Activated CD8-positive, alpha-beta memory T cell treated with anti-CD3 and anti-CD28 coated beads, Interleukin-2, amount 50 U/mL, for 24 hours (primary cell): ENCODE results near the gene CCDC157.

ENCODE experiments used
- DNase-seq: peaks from one replicate; pipeline ENCODE4 v3.0.0-alpha.2; 2020; ENCODE audit errors: extremely low read depth

Gene CCDC157

DNA sequence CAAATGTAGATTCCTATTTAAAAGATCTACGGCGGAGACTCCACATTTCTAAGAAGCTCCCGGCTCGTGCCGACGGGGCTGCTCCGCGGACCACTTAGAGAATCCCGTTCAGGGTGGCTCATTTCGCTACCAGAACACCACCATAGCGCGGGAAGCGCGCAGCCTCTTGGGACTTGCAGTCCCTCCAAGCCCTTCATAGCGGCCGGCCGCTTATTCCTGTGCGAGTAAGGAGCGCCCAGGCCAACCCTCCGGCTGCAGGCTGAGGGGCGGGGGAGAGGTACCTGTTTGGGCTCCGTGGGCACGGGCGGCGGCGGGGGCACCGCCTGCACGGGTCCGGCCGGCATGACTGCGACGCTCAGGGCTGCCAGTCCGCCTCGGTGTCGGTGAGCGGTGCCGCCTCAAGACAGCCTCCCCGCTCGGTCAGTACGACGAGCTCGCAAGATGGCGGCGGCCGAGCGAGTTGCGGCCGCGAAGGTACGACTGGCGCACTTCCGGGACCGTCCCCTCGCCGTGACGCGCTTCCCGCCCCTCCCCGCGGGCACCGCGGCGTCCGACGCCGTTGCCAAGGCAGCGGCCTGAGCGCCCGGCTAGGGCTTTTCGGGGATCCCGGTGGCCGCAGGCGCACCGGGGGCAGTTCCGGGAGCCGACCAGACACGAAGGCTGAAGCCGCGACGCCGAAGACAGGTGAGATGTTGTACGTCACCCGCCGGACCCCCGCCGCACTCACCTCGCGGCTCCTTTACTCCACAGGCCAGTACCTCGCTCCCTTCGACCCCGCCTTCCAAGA, at the start of gene CCDC157, which contains the start of gene SF3A1:
TSS of gene CCDC157 (plus strand) at position 559 of the 787 bp plus-strand sequence. CDS start 8,994 bp downstream, outside the sequence.
TSS of gene SF3A1 (minus strand) at position 446 of the 787 bp plus-strand sequence. CDS start at position 344, 102 bp downstream.
- peak; percentile 61 for DNase-seq

DNA sequence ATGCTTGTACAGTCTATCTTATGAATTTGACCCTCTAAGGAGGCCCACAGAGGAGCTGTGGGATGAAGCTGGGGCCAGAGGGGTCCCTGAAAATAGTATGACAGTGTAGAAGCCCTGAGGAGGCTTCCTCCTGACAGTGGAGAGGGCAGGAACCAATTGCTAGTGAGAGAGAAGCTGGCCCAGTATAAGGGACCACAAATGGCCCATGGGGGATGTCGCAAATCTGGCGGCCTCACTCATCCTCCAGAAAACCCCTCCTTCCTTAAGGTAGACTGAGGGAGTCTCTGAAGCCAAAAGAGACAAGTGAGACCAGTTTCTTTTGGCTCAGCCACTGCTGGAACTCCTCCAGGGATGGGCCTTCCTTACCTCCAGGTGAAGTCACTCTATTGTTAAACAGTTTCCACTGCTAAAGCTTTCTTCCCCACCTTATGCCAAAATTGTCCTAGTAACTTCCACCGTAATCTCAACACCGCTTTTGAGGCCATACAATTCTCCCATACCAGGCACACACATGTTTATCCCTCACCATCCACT, 49.7 kb upstream of the CCDC157 start:
- no peak for DNase-seq

DNA sequence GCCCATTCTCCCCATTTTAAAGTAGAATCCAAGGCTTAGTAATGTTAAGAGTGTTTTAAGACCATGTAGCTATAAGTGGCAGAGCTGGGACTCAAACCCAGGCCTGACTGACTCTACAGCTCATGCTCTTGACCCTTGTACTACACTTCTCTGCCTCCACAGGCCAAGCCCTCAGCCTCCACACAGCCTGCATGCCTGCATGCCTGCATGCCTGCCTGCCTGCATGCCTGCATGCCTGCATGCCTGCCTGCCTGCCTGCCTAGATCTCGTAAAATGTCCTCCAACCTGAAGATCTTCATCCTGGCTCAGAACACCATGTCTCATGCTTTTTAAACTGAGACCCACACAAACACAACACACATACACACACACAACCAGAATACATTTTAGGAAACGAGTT, 48.7 kb upstream of the CCDC157 start:
- DNase-seq, result no peak

GRCh38 chr22:30308518-30309230, 48.1 kb upstream of the CCDC157 start:
- DNase-seq, result no peak

GRCh38 chr22:30309951-30310741, 46.7 kb upstream of the CCDC157 start:
- DNase-seq, result no peak

DNA sequence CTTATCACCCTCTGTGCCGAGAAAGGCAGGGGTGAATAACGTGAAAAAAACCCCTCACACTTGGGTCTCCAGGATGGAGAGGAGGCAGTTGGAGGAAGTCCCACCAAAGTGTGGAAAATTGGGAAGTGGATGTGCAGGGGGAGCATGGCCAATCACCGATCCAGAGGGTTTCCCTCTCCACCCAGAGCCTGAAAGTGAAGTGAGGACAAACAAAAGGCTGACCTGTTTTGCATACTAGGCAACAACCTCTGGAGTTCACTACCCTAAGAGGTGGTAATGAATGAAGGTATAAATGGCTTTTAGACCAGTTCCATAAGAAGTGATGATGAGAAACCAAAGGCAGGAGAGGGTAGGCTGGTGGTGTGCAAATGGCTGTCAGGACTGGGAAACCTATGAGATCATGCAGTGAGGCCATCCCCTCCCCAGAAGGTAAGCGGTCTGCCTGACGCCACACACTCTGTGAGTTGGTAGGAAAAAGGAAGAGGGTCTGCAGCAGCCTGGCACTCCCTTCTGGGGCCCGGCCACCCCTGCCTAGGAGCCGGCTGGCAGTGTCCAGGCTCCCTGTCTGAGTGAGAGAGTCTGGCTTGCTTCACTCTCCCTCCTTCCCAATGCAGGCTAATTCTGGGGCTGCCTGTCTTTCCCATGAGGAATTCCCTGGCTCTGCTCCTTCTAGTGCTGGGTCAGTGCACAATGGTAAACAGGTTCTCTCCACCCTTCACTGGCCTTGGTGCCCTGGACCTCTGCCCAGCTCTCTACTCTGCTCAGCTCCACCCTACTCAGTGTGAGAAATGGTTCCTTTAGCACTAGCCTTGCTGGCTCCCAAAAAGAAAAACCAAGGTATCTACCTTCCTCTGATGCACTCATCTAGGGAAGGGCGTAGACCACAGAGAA, 45.7 kb upstream of the CCDC157 start:
- no peak for DNase-seq

- DNase-seq, result no peak
Measured at GRCh38 chr22:30312053-30312452, 44.8 kb upstream of the CCDC157 start.

GRCh38 chr22:30313527-30314363, 43.1 kb upstream of the CCDC157 start:
- DNase-seq, result no peak

GRCh38 chr22:30314915-30315314, 41.9 kb upstream of the CCDC157 start:
- no peak for DNase-seq

- no peak for DNase-seq
Measured at GRCh38 chr22:30315962-30316576, 40.7 kb upstream of the CCDC157 start.

- no peak for DNase-seq
Measured at GRCh38 chr22:30317778-30318177, 39.0 kb upstream of the CCDC157 start.

GRCh38 chr22:30318799-30319419, 37.9 kb upstream of the CCDC157 start:
- no peak for DNase-seq

DNA sequence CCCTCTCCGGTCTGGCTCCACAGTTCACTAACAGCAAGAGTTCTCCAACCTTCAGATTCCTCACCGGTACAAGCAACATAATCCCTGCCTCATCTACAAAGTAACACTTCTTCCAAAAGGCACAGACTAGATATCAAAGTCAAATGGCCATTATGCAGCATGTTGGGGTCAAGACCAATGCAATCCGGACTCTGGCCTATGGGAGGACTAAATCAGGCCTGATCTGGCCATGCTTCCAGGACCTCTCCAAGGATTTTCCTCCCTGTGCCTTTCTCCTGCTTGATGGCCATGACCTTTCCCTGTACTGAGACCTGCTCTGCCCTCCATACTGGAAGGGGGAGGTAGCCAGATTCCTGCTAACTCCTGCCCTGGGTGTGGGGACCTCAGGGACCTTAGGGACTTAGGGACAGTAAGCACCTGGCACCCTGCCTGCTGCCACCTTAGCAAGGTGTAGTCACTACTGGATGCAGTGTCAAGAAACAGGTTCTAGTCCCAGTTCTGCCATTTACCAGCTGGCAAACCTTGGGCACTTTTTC, 36.7 kb upstream of the CCDC157 start:
- no peak for DNase-seq

- DNase-seq, result no peak
Measured at GRCh38 chr22:30321461-30321860, 35.3 kb upstream of the CCDC157 start.

DNA sequence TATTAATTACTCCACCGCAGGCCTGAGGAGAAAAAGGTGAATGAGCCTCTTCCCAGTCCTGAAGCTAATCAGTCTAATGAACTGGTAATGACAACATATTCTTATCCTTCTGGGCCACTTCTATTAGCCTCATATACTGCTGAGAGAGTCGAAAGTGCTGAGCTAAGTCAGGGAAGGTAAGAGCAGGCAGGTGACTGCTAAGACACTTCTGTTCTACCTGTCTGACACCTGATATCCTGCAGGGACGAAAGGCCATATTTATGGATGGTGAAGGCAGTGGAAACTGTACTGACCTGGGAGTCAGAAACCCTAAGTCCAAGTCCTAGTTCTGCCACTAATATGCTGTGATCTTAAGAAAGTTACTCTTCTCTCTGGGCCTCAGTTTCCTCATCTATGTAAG, 33.6 kb upstream of the CCDC157 start:
- DNase-seq, result no peak

- no peak for DNase-seq
Measured at GRCh38 chr22:30324014-30324730, 32.6 kb upstream of the CCDC157 start.

GRCh38 chr22:30325065-30325720, 31.6 kb upstream of the CCDC157 start:
- DNase-seq, result no peak
